GM12878 (cell line): ENCODE data around the gene FCGR3A. TPM values are rescaled to one million over a fixed set of nuclear protein-coding genes. Genes with fewer than 3 reads are reported as not detected.

ENCODE experiments used
- ATF7 ChIP-seq: fragments of 450-650 bp; IDR thresholded peaks from 2 replicates; pipeline ENCODE4 v1.6.1; 2016; ENCODE audit warnings: low read depth, mild to moderate bottlenecking
- CBX5 ChIP-seq: sonication (generic); IDR thresholded peaks from 2 replicates; pipeline ENCODE4 v1.6.1; 2016; ENCODE audit warnings: low read depth, moderate library complexity, mild to moderate bottlenecking, inconsistent platforms
- CREB1 ChIP-seq: IDR thresholded peaks from 2 replicates; pipeline ENCODE4 v1.6.1; 2012; ENCODE audit warnings: low read depth, mild to moderate bottlenecking, inconsistent platforms
- FOXM1 ChIP-seq: IDR thresholded peaks from 2 replicates; pipeline ENCODE4 v1.6.1; 2012; ENCODE audit warnings: low read depth, mild to moderate bottlenecking, inconsistent platforms, low read length, moderate library complexity
- GABPA ChIP-seq: IDR thresholded peaks from 2 replicates; pipeline ENCODE4 v1.6.1; 2014; ENCODE audit warnings: antibody characterized with exemption, low read depth, mild to moderate bottlenecking, inconsistent platforms
- IKZF2 ChIP-seq, 2 experiments: fragments of 450-650 bp; IDR thresholded peaks; 2 replicates each; pipeline ENCODE4 v1.6.1; 2017; ENCODE audit warnings: mild to moderate bottlenecking in 2 of 2, moderate library complexity in 2 of 2
- MEF2B ChIP-seq: fragments of 450-650 bp; IDR thresholded peaks from 2 replicates; pipeline ENCODE4 v1.6.1; 2018; ENCODE audit warnings: mild to moderate bottlenecking, moderate library complexity; ENCODE audit not compliant: partially characterized antibody, poor library complexity, severe bottlenecking
- MTA3 ChIP-seq: IDR thresholded peaks from 2 replicates; pipeline ENCODE4 v1.6.1; 2012; ENCODE audit warnings: low read length, inconsistent platforms, borderline replicate concordance
- PAX5 ChIP-seq: IDR thresholded peaks from 2 replicates; pipeline ENCODE4 v1.6.1; 2011; ENCODE audit warnings: low read depth, low read length, borderline replicate concordance
- POU2F2 ChIP-seq: IDR thresholded peaks from 3 replicates; pipeline ENCODE4 v1.6.1; 2011; ENCODE audit warnings: low read depth, mild to moderate bottlenecking, low read length, borderline replicate concordance
- SKIL ChIP-seq: fragments of 450-650 bp; IDR thresholded peaks from 2 replicates; pipeline ENCODE4 v1.6.1; 2017; ENCODE audit warnings: mild to moderate bottlenecking, low read depth, inconsistent platforms; ENCODE audit not compliant: poor library complexity, severe bottlenecking
- SMARCA5 ChIP-seq: fragments of 450-650 bp; IDR thresholded peaks from 2 replicates; pipeline ENCODE4 v1.6.1; 2017; ENCODE audit warnings: mild to moderate bottlenecking
- SPI1 ChIP-seq: IDR thresholded peaks from 2 replicates; pipeline ENCODE4 v1.6.1; 2011; ENCODE audit warnings: low read depth, mild to moderate bottlenecking, low read length, moderate library complexity, borderline replicate concordance; ENCODE audit not compliant: insufficient read depth
- SREBF2 ChIP-seq: IDR thresholded peaks from 2 replicates; pipeline ENCODE4 v1.6.1; 2012; ENCODE audit warnings: mild to moderate bottlenecking, low read length
- TARDBP ChIP-seq: IDR thresholded peaks from 2 replicates; pipeline ENCODE4 v1.6.1; 2016; ENCODE audit warnings: borderline replicate concordance
- TBL1XR1 ChIP-seq: IDR thresholded peaks from 2 replicates; pipeline ENCODE4 v1.6.1; 2012; ENCODE audit warnings: low read depth, low read length, improper control_type of control experiment
- ZNF207 ChIP-seq: fragments of 450-650 bp; IDR thresholded peaks from 2 replicates; pipeline ENCODE4 v1.6.1; 2014; ENCODE audit warnings: antibody characterized with exemption, mild to moderate bottlenecking, borderline replicate concordance
- ZNF217 ChIP-seq: fragments of 450-650 bp; IDR thresholded peaks from 2 replicates; pipeline ENCODE4 v1.6.1; 2017; ENCODE audit warnings: antibody characterized with exemption, mild to moderate bottlenecking
- ZSCAN29 ChIP-seq: fragments of 450-650 bp; IDR thresholded peaks from 2 replicates; pipeline ENCODE4 v1.6.1; 2017; ENCODE audit warnings: mild to moderate bottlenecking, moderate library complexity
- polyA plus RNA-seq, 11 experiments: library from polyadenylated mRNA; depleted of rRNA in 4 of 11; unstranded in 6 of 11; stranded (reverse) in 5 of 11; fragments of >200 nt; fragmentation: Nextera tagmentation in 4 of 11; fragmentation: Illumina TruSeq in 1 of 11; extraction: Ambion mirVana in 4 of 11; extraction: Trizol in 1 of 11; gene quantifications; 1 replicate in 1 of 11; 2 replicates in 10 of 11; pipeline versions ENCODE4 v1.2.1 to v1.2.3, GENCODE V29; 2011 to 2016; ENCODE audit warnings: inconsistent platforms in 2 of 11, missing spikeins in 2 of 11, low read depth in 1 of 11
- total RNA-seq, 4 experiments: library from RNA; depleted of rRNA in 3 of 4; stranded (reverse); fragments of >200 nt in 3 of 4; fragmentation: Illumina TruSeq in 1 of 4; extraction: Trizol in 1 of 4; gene quantifications; 2 replicates each; pipeline versions ENCODE4 v1.2.1 to v1.2.3, GENCODE V29; 2013 to 2021
- TF ChIP-seq, protein P1 (sequence below): fragments of 450-650 bp; IDR thresholded peaks from 2 replicates; pipeline ENCODE4 v1.6.1; 2016; ENCODE audit warnings: mild to moderate bottlenecking
- TF ChIP-seq, protein P2 (sequence below): fragments of 450-650 bp; IDR thresholded peaks from 2 replicates; pipeline ENCODE4 v1.6.1; 2018; ENCODE audit warnings: borderline replicate concordance, mild to moderate bottlenecking; ENCODE audit not compliant: partially characterized antibody
- TF ChIP-seq, protein P3 (sequence below): IDR thresholded peaks from 2 replicates; pipeline ENCODE4 v1.6.1; 2012; ENCODE audit warnings: low read length, inconsistent platforms

The FCGR3A gene
- total and polyA plus RNA-seq, 10 of the 15 experiments (the other 5 are each of a cell fraction or from before 2014, with no cell fraction given) = 0.09 to 0.10 TPM; not detected in 8

GRCh38 chr1:161530671-161531641, 18.7 kb downstream of the FCGR3A start (continued):
- TF ChIP-seq ATF7 (peak; percentile 69), ZNF207 (0 out of 2 replicates have a peak, but pooled peaks have one; percentile 50), ZSCAN29 (peak; percentile 98), SMARCA5 (peak; percentile 83), SPI1 (0 out of 2 replicates have a peak, but pooled peaks have one; percentile 39), POU2F2 (peak; percentile 25; the same call in 1 of the 3 replicates), ZNF217 (0 out of 2 replicates have a peak, but pooled peaks have one; percentile 48), SKIL (peak; percentile 87), IKZF2 (IDR thresholded peaks at IDR 0.05) (peak; percentile 94 to 95), GABPA (0 out of 2 replicates have a peak, but pooled peaks have one; percentile 56), MTA3 (peak; percentile 70; the same call in 1 of the 2 replicates), CBX5 (0 out of 2 replicates have a peak, but pooled peaks have one; percentile 51), TARDBP (peak; percentile 96), PAX5 (peak; percentile 50; the same call in 1 of the 2 replicates), CREB1 (peak; percentile 66), MEF2B (peak; percentile 89), SREBF2 (peak; percentile 93), FOXM1 (peak; percentile 67; the same call in 1 of the 2 replicates), TBL1XR1 (0 out of 2 replicates have a peak, but pooled peaks have one; percentile 33)
- TF ChIP-seq, protein P1, sequence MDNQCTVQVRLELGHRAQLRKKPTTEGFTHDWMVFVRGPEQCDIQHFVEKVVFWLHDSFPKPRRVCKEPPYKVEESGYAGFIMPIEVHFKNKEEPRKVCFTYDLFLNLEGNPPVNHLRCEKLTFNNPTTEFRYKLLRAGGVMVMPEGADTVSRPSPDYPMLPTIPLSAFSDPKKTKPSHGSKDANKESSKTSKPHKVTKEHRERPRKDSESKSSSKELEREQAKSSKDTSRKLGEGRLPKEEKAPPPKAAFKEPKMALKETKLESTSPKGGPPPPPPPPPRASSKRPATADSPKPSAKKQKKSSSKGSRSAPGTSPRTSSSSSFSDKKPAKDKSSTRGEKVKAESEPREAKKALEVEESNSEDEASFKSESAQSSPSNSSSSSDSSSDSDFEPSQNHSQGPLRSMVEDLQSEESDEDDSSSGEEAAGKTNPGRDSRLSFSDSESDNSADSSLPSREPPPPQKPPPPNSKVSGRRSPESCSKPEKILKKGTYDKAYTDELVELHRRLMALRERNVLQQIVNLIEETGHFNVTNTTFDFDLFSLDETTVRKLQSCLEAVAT = peak; percentile 58; the same call in 1 of the 2 replicates
- TF ChIP-seq, protein P2, sequence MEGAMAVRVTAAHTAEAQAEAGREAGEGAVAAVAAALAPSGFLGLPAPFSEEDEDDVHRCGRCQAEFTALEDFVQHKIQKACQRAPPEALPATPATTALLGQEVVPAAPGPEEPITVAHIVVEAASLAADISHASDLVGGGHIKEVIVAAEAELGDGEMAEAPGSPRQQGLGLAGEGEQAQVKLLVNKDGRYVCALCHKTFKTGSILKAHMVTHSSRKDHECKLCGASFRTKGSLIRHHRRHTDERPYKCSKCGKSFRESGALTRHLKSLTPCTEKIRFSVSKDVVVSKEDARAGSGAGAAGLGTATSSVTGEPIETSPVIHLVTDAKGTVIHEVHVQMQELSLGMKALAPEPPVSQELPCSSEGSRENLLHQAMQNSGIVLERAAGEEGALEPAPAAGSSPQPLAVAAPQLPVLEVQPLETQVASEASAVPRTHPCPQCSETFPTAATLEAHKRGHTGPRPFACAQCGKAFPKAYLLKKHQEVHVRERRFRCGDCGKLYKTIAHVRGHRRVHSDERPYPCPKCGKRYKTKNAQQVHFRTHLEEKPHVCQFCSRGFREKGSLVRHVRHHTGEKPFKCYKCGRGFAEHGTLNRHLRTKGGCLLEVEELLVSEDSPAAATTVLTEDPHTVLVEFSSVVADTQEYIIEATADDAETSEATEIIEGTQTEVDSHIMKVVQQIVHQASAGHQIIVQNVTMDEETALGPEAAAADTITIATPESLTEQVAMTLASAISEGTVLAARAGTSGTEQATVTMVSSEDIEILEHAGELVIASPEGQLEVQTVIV = peak; percentile 90
- TF ChIP-seq, protein P3, sequence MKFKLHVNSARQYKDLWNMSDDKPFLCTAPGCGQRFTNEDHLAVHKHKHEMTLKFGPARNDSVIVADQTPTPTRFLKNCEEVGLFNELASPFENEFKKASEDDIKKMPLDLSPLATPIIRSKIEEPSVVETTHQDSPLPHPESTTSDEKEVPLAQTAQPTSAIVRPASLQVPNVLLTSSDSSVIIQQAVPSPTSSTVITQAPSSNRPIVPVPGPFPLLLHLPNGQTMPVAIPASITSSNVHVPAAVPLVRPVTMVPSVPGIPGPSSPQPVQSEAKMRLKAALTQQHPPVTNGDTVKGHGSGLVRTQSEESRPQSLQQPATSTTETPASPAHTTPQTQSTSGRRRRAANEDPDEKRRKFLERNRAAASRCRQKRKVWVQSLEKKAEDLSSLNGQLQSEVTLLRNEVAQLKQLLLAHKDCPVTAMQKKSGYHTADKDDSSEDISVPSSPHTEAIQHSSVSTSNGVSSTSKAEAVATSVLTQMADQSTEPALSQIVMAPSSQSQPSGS = 0 out of 2 replicates have a peak, but pooled peaks have one; percentile 22
